ENCODE results near the gene DEPDC5.
A peak's percentile ranks its signal among the peaks of the same experiment; 100 is the strongest.

Gene DEPDC5

DNA sequence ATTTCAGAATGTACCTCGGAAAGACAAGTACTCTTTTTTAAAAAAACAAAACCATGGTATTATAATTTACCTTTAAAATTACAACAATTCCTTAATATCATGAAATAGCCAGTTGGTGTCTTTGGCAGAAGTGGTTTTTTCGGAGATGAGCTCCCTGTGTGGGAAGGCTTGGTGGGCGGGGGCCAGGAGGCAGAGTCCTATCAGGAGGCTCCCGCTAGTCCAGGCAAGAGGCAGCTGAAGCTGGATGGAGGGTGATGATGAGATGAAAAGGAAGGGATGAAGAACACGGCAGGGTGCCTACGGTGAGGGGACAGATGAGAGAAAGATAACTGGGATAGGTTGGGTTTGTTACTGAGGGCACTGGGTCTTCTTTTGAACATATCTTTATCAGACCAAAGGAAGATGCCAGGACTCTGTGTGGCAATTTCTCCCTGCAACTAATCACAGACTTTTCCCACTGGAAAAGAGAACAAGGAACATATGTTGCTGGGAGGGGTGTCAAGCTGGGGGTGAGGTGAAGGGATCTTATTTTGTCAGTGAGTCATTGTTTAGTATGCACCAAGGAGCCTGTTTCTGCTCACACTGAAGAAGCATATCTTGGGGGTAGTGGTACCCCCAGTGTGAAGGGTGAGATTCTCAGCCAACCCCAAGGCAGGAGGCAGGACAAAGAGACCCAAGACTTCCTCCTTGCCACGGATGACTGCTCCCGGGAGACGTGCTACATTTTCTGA lies 99.0 kb downstream of the DEPDC5 start:
- DNase-seq (ENCODE audit: low read depth): no peak

DNA sequence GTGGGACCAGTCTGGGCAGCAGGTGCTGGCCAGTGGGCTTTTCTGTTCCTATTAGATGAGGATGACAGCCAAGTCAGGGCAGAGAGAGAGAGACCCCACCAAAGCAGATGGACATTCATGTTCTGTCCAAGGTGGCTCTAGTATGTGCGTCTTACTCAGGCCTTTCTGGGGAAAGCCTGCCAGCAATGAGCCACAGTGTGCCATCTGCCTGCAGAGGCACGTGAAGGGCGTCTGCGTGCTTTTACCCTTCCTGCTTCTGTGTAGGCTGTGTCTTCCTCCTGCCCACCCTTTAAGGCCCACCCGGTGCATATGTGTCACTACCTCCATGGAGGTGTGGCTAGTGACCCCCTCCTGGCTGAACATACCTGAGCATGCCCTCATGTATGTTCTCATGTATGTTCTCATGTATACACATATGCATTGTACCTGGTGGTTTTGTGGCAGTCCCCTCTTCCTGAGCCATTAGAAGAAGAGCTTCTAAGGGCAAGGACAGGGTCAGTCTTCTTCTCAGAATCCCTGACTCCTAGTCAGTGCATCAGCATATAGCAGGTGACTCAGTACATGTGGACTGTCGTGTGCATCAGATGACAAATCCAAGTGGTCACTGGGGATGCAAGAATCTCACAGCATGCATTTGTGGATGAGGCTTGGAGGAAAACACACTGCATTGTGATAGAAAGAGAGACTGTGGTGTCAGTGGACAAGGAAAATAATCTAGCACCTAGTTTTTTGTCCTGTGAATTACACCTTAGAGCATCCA lies 100.1 kb downstream of the DEPDC5 start:
- no peak for DNase-seq (ENCODE audit: low read depth)

DNA sequence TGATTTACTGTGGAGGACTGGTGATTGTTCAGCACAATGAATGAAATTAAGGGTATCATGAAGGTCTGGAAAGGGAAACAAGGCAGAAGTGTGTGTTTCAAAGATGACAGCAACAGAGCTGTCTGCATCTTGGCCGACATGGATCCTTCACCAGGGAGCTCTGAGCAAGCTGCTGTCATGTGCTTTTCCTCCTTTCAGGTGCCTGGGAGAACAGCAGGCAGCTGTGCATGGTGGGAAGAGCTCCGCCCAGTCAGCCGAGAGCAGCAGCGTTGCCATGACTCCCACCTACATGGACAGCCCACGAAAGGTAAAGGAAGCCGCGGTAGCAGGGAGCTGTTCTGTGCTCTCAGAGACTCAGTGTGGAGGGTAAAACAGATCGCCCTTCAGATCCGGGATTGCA lies 103.4 kb downstream of the DEPDC5 start:
- DNase-seq (ENCODE audit: low read depth): no peak

- no peak for DNase-seq (ENCODE audit: low read depth)
These were observed 107.5 kb downstream of the DEPDC5 start for GRCh38 chr22:31861226-31861840.

DNA sequence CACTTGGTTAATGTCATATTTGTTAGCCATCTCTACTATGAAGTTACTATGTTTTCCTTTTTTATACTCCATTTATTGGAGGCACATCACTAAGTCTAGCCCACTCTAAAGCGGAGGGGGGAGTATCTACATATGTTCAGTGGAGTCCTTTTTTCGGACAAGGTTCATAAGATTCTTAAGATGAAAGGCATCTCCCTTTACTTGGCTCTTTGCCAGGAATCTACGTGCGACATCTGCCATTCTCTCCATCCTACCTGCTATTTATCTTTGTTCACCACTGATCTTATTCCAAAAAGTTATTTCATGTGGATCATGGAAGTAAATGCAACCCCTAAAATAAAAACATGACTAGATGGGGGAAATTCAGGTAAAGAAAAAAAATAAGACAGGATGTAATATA lies 113.1 kb downstream of the DEPDC5 start:
- DNase-seq (ENCODE audit: low read depth): no peak

GRCh38 chr22:31867386-31868153 lies 113.8 kb downstream of the DEPDC5 start:
- DNase-seq (ENCODE audit: low read depth): no peak

DNA sequence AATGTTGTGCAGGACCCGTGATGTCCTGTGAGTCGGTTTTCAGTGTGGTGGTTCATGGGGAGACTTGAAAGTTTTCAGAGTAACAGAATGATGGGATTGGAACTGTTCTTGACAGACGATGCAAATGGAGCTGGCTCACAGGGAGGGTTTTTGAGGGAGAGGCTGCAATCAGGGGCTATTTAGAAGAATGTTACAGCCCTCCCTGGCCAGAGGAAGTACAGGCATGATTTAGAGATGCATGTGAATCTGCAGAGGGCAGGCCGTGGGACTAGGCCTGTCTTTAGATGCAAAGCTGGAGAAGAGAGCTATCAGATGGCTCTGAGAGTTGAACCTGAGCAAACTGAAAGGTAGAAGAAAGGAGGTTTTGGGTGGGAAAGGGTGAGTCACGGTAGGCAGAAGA lies 115.9 kb downstream of the DEPDC5 start:
- DNase-seq (ENCODE audit: low read depth): no peak

GRCh38 chr22:31870890-31871289 lies 117.1 kb downstream of the DEPDC5 start:
- peak; percentile 29 for DNase-seq (ENCODE audit: low read depth)

DNA sequence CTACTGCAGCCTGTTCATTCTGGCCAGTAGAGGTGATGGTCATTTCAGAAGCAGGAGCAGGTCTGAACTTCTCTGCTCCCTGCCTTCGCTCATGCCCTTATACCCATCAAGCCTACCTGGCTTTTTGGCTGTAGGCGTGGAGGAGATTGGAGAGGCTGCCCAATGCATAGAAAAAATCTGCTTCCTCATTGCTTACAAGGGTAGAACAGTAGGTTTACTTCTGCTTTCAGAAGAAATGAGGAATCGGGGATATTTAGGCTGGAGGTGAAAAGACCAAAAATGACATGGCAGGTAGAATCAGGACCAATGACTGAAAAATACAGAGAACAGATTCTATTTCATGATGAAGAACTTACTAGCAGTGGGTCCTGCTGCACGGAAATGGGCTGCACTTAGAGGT lies 117.7 kb downstream of the DEPDC5 start:
- DNase-seq (ENCODE audit: low read depth): no peak

- no peak for DNase-seq (ENCODE audit: low read depth)
These were observed 118.4 kb downstream of the DEPDC5 start for GRCh38 chr22:31872209-31872608.

DNA sequence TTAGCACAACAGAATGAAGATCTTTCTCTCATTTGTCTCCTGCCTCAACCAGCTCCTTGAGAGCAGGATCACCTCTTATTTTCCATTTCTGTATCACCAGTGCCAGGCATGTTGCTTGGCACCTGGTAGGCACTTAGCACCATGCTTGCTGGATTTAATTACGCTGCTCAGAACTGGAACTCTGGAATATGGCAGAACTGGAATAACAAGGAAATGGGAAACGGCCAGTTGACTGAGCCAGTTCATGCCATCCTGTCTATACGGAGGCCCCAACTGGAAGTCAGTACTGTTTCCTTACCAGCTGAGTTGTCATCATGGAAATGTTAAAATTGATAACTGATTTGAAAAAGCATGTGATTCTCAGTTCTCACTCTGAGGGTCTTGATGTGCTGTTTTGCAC lies 121.0 kb downstream of the DEPDC5 start:
- DNase-seq (ENCODE audit: low read depth): no peak

DNA sequence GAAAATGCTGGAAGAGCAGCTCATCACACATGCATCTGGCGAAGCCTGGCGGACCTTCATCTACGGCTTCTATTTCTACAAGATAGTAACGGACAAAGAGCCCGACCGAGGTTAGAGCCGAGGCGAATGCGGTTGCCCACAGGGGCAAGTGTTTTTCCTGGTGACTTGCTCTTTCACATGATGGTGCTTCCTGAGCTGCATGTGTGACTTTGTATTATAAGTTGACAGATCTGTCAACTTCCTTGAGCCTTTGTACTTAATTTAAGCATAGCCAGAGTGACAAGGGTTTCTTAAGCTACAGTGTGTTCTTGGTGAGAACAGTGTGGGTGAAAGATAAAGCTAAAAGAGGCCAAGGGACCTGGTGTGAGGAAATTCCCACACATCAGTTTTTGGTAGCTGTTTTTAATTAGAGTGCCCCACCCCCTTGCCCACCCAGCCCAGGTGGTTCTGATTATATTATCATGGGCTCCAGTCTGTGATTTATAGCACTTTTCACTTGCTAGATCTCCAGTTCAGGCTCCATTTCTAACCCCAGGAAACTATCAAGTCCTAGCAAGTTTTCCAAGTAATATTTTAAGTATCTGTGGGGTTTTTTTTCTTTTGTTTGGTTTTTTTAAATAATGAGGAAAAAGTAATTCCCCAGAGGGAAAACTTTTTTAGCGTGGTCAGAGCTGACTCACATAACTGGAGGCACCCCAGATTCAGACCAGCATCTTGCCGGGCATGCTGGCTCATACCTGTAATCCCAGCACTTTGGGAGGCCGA lies 122.5 kb downstream of the DEPDC5 start:
- DNase-seq (ENCODE audit: low read depth): peak; percentile 44

GRCh38 chr22:31879585-31879984 lies 125.8 kb downstream of the DEPDC5 start:
- DNase-seq (ENCODE audit: low read depth): no peak

- DNase-seq (ENCODE audit: low read depth): no peak
These were observed 127.4 kb downstream of the DEPDC5 start for GRCh38 chr22:31881200-31881599.

DNA sequence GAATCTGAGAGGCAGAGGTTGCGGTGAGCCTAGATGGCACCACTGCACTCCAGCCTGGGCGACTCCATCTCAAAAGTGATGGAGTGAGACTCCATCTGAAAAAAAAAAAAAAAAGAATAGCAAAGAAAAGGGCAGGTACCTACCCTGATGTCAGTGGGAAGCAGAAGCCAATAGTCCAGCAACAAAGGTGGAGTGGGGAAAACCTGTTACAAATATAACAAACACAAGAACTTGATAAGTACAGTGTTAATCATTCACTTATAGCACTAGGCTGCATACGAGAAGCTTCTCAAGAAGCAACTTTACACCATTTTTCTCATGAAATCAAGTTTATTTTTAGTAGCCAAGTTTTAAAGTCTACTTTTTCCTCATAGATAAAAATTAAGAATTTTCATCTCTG lies 128.0 kb downstream of the DEPDC5 start:
- no peak for DNase-seq (ENCODE audit: low read depth)

DNA sequence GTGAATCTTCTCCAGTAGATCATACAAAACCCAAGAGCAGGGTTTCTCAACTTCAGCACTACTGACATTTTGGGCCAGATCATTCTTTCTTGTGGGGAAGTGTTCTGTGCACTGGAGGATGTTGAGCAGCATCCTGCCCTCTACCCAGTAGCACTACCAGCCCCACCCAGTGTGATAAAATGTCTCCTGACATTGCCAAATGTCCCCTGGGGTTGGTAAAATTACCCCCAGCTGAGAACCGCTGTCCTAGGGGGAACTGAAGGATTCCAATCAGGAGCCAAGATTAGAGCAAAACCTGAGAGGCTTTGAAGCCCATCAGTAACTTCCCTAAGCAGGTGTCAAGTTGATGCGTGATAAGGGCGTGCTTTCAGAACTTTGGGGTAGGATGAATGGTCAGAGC lies 129.2 kb downstream of the DEPDC5 start:
- DNase-seq (ENCODE audit: low read depth): no peak

DNA sequence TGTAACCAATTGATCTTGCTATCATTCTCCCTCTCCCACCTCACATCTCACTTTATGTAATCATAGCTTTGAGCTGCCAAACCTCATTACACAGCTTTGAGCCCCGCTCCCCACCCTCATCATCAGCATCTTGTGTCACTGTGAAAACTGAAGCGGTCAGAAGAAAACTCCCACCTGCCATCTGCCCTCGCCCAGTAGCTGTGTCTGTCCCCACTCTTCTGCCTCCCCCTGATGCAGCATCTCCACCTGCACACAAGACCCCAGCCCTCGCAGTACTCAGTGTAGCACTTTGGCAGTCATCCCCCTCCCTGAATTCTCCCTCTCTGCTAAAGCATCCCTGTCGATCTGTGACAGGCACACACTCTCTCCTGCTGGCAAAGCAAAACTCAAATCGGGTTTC lies 130.2 kb downstream of the DEPDC5 start:
- DNase-seq (ENCODE audit: low read depth): no peak

- DNase-seq (ENCODE audit: low read depth): no peak
These were observed 137.7 kb downstream of the DEPDC5 start for GRCh38 chr22:31891366-31892079.

DNA sequence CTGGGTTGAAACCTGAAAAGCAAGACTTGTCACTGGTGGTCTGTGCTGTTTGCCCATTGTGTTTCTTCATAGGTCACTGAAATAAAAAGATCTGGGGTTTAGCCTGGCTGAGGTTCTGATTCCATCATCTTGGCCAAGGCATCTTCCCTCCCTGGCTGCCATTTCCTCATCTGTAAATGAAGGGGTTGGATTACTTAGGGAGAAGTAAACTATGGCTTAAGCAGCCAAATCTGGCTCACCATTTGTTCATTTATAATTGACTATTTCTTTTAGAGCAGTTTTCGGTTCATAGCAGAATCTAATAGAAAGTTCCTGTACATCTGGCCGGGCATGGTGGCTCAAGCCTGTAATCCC lies 138.2 kb downstream of the DEPDC5 start:
- DNase-seq (ENCODE audit: low read depth): no peak

DNA sequence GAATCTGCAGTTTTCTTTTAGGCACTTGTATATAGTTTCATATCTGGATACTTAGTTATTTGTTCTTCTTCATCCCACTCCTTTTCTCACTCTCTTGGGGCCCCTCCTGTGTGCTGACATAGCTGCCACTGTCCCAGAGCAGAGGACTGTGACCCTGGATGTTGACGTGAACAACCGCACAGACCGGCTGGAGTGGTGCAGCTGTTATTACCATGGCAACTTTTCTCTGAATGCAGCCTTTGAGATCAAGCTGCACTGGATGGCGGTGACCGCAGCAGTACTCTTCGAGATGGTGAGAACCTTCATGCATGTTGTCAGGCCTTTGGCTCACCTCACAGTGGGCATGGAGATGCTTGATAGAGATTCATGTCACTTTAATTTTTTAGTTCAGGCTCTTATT lies 139.6 kb downstream of the DEPDC5 start:
- DNase-seq (ENCODE audit: low read depth): no peak

Data from fibroblast of the conjunctiva (primary cell).